Measurements from ENCODE around the gene SLC27A5.
"Not testable (repeated sequence)": the region's sequence is repeated elsewhere in the genome, so short reads cannot be mapped to it uniquely, and the experiment has no call there.

SLC27A5 gene

GRCh38 chr19:58471736-58472135 is 40.1 kb downstream of the SLC27A5 start:
- in situ Hi-C loops (cut with MboI; ENCODE audit: low sequenced_read_pairs), result no loop called here

- in situ Hi-C loops (cut with MboI; ENCODE audit: low sequenced_read_pairs), result not testable (repeated sequence)
These were observed 40.8 kb downstream of the SLC27A5 start for GRCh38 chr19:58470837-58471543.

GRCh38 chr19:58469241-58470013 is 42.4 kb downstream of the SLC27A5 start:
- in situ Hi-C loops (cut with MboI; ENCODE audit: low sequenced_read_pairs), result no loop called here

GRCh38 chr19:58468216-58468839 is 43.5 kb downstream of the SLC27A5 start:
- in situ Hi-C loops (cut with MboI; ENCODE audit: low sequenced_read_pairs), result no loop called here

- in situ Hi-C loops (cut with MboI; ENCODE audit: low sequenced_read_pairs), result no loop called here
These were observed 44.8 kb downstream of the SLC27A5 start, which contains the start of gene ZNF324 for GRCh38 chr19:58466760-58467589. Gene ZNF324 (plus strand): TSS chr19:58467080. CDS start chr19:58469186, 2,106 bp downstream.

- in situ Hi-C loops (cut with MboI; ENCODE audit: low sequenced_read_pairs), result no loop called here
These were observed 45.6 kb downstream of the SLC27A5 start for GRCh38 chr19:58466089-58466759.

GRCh38 chr19:58460039-58460438 is 51.8 kb downstream of the SLC27A5 start:
- in situ Hi-C loops (cut with MboI; ENCODE audit: low sequenced_read_pairs), result no loop called here

- in situ Hi-C loops (cut with MboI; ENCODE audit: low sequenced_read_pairs), result no loop called here
These were observed 55.7 kb downstream of the SLC27A5 start for GRCh38 chr19:58456111-58456510.

GRCh38 chr19:58455306-58455705 is 56.5 kb downstream of the SLC27A5 start:
- in situ Hi-C loops (cut with MboI; ENCODE audit: low sequenced_read_pairs), result no loop called here

- in situ Hi-C loops (cut with MboI; ENCODE audit: low sequenced_read_pairs), result no loop called here
These were observed 58.0 kb downstream of the SLC27A5 start for GRCh38 chr19:58453743-58454142.

- in situ Hi-C loops (cut with MboI; ENCODE audit: low sequenced_read_pairs), result no loop called here
These were observed 60.3 kb downstream of the SLC27A5 start, which contains the start of gene ZNF324B for GRCh38 chr19:58451358-58452101. Gene ZNF324B (plus strand): TSS chr19:58451622. CDS start chr19:58453702, 2,080 bp downstream.

GRCh38 chr19:58450856-58451357 is 60.9 kb downstream of the SLC27A5 start:
- in situ Hi-C loops (cut with MboI; ENCODE audit: low sequenced_read_pairs), result no loop called here

- in situ Hi-C loops (cut with MboI; ENCODE audit: low sequenced_read_pairs), result not testable (repeated sequence)
These were observed 61.8 kb downstream of the SLC27A5 start for GRCh38 chr19:58449980-58450379.

GRCh38 chr19:58448860-58449259 is 62.9 kb downstream of the SLC27A5 start:
- in situ Hi-C loops (cut with MboI; ENCODE audit: low sequenced_read_pairs), result not testable (repeated sequence)
